GM18499 (cell line): Measurements from ENCODE around the gene PTPRQ.

Experiments
- ATAC-seq: cut with Tn5 transposase; IDR thresholded peaks from one replicate; pipeline ENCODE4 v1.9.1; 2021; ENCODE audit warnings: moderate number of reproducible peaks; ENCODE audit not compliant: insufficient read depth, unreplicated experiment

The PTPRQ gene, protein sequence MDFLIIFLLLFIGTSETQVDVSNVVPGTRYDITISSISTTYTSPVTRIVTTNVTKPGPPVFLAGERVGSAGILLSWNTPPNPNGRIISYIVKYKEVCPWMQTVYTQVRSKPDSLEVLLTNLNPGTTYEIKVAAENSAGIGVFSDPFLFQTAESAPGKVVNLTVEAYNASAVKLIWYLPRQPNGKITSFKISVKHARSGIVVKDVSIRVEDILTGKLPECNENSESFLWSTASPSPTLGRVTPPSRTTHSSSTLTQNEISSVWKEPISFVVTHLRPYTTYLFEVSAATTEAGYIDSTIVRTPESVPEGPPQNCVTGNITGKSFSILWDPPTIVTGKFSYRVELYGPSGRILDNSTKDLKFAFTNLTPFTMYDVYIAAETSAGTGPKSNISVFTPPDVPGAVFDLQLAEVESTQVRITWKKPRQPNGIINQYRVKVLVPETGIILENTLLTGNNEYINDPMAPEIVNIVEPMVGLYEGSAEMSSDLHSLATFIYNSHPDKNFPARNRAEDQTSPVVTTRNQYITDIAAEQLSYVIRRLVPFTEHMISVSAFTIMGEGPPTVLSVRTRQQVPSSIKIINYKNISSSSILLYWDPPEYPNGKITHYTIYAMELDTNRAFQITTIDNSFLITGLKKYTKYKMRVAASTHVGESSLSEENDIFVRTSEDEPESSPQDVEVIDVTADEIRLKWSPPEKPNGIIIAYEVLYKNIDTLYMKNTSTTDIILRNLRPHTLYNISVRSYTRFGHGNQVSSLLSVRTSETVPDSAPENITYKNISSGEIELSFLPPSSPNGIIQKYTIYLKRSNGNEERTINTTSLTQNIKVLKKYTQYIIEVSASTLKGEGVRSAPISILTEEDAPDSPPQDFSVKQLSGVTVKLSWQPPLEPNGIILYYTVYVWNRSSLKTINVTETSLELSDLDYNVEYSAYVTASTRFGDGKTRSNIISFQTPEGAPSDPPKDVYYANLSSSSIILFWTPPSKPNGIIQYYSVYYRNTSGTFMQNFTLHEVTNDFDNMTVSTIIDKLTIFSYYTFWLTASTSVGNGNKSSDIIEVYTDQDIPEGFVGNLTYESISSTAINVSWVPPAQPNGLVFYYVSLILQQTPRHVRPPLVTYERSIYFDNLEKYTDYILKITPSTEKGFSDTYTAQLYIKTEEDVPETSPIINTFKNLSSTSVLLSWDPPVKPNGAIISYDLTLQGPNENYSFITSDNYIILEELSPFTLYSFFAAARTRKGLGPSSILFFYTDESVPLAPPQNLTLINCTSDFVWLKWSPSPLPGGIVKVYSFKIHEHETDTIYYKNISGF (N-terminal part only)

DNA sequence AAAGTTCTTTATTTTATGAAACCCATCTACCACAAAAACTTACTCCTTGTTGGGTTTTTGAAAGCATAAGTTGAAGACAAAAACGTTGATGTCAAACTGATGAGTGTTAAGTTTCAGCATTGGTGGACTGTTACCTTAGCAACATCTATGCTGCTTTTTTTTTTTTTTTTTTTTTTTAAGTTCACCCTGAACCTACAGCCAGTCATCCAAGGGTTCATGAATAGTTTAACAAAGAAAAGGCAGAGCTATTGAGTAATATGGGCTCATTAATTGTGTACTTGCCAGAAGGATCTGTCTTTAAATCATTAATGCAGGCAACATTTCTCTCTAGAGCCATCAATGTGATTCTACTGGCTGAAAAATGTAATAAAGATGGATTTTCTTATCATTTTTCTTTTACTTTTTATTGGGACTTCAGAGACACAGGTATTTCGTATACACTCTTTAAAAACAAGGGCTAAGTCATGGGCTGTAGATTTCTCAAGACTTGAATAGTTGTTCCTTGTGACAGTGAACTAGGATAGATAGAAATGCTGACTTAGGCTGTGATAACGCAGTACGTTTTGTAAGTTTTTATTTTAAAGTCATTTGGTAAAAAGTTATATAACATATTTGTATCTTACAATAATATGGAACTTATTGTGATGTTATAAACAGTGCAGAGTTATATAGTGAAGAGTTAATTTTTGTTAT lies at the start of gene PTPRQ:
Gene PTPRQ (plus strand): TSS at position 262 of the 693 bp plus-strand sequence. CDS start 111 bp downstream, at position 373.
- no peak for ATAC-seq

DNA sequence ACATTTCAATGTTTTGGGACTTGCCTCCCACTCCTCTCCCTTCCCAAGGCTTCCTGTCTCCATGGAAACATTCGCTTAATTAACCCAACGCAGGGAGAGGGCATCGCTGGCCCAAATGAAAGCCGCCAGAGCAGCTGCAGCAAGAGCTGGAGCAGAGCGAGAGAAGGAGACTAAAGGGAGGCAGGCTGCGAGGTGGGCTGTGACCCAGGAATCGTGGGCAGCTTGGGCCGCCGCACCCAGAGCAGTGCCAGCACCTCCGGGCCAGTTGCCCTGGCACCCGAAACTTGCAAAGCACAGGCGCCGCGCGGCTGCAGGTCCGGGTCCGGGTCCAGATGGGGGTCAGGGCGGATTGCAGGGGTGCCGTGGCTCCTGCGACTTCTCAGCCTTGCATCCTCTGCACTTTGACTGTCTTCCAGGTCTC lies 43.5 kb upstream of the PTPRQ start:
- no peak for ATAC-seq

DNA sequence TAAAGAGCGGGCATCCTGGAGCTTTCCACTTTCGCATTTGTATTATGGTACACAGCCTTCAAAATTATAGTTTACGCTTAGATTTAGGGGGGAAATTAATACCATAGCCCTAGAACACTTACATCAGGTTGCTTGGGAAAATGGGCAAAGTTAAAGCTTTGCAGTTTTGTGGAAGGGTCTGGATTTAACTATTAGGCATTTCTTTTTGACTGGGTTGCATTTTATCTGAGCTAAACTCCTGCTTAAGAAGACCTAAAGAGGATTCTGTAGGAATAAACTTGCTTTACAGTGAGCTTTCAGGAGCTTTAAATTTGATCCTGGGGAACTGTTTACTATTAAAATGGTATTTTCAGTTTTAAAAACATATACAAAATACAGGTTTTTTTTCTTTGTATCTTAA lies 42.8 kb upstream of the PTPRQ start:
- no peak for ATAC-seq

DNA sequence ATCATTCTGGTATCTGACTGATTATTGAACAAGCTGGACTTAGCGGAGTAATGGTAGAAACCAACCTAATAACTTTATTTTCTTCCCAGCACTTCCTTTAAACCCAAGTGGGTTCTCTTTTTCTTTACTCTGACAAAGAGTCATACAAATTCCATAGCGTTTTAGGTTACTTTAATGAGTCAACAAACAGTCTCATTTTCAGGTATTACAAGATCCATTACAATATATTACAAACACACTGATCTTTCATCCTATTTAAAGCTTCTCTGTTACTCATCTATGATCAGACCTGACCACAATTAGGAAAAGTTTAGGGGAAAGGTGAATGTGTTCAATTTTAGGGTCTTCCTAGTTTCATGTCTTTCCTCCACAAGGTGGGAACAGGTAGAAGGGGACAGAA lies 39.4 kb upstream of the PTPRQ start:
- no peak for ATAC-seq

DNA sequence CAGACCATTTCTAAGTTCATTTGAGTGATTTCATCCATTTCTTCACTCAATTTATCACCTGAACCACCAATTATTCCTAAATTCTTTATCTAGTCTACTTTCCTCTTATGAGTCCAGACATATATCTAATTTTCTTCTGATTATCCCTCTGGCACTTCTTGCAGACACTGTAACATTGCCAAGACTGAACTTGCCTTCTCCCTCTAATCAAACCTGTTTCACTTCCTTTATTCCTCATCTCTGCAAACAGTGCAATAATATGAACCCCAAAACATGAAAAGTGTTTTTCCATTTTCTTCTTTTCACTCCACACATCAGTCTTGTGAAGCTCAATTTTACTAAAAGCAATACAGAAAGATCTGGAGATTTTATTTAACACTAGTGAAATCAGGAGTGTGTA lies 37.8 kb upstream of the PTPRQ start:
- no peak for ATAC-seq

DNA sequence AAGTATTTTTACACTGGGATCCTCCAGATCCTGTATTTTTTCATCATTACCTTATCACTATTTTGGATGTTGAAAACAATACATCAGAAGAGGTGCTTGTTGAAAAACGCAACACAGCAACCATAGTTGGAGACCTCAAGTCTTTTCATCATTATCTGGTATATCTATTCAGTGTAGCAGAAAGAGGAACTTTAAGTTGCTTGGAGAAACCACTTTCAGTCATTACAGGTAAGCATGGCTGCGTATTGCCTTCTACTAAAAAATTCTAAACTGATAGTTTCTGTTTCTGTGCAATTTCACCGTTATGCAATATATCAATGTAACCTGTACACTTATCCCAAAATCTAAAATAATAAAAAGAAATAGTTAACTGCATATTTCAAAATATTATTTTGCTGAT lies 32.2 kb upstream of the PTPRQ start:
- ATAC-seq, result no peak

DNA sequence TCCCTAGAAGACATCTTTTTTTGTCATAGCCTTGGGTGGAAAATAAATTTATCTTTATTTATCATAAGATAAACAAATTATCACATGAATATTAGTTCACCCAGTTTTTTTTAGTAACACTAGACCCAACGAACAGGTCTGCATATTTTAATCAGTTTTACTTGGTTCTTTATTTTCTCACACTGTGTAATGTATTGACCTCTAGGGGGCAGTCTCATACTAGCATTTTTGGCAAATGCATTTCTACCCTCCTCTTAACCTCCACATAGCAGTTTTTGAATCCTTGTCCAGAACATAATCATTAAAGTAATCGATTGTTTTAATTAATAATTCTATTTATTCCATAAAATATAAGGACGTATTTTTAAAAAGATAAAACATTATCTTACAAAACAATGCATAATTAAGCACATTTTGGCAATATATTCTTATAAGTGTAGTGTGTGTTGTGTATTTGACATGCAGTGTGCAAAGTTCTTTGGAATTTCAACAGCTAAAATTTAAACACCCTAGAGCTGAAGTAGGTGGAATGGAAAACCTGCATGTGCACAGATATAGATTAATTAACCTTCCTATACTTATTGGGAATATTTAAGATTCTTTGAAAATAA lies 31.6 kb upstream of the PTPRQ start:
- ATAC-seq, result no peak

DNA sequence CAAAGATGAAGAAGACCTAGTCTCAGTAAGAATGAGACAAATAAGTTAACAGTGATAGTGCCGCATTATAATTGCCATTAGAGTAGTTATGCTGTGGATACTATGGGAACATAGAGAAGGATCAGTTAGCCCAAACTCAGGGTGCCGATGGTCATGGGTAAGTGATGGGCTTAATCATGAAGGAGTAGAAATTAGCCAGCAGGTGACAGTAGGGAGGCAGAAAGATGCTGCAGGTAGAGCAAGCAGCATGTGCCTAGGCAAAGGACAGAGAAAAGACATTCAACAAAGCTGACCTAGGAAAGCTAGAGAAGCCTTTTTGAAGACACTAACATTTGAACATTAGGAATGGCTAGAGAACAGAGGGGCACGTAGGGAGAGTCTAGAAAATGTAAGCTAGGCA lies 30.6 kb upstream of the PTPRQ start:
- ATAC-seq, result no peak

DNA sequence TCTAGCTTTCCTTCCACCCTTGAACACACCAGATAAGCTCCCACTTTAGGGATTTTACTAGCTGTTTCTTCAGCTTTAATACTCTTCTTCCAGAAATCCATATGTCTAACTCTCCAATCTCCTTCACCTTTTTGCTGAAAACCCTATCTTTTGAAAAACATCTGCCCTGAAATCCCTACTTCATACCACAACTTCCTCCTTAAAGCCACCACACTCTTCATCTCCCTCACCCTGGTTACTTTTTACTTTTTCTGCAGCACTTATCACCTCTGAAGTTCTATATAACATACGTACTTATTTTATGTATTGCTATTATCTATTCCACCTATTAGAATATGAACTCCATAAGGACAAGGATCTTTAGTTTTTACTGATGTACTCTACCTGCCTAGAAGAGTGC lies 28.6 kb upstream of the PTPRQ start:
- ATAC-seq, result no peak

DNA sequence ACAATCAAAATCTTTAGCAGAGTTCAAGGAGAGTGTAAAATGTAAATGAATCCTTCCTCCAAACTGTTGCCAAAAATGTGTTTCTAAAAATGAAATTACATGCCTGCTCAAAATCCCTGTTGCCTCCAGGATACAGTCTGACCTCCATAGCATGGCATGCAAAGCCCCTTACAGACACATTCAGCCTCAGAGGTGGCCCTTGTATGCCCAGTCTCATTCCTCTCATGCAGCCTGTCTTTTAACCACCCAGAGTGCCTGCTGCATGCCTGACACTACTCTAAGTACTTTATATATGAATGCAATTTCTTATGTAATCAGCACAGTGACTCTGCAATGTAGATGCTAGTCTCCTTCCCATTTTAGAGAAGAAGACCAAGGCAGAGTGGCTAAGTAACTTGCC lies 24.4 kb upstream of the PTPRQ start:
- no peak for ATAC-seq

DNA sequence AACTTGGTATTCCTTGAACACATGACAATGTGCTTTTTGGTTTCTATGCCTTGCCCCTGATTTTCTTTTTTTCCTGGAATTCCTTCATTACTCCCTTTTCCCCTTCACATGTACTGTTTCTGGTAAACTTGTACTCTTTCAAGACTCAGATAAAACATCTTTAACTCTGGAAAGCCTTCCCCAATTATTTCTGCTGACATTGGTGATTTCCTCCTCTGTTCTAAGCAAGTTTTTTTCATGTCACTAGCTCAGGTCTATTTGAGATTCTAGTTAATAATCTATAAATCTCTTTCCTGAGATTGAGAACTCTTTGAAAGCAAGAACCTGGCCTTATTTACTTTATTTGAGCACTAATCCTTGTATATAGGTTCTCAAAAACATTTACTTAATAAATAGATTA lies 24.0 kb upstream of the PTPRQ start:
- ATAC-seq, result no peak

DNA sequence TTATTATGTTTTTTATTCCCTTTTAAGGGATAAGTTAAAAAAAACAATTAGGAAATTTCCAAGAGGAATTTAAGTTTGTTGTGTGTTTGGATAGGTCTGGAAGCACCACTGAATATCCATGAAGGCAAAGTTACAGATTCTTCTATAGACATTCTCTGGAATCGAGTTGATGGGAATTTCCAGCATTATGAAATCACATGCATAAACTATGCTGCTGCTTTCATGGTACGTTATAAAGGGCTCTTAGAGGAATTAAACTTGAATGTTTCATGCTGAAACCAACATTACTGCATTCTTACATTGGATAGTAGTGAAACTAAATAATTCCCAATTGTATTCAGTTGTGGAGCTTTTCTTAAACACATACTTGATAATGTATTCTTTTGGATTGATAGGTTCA lies 21.5 kb upstream of the PTPRQ start:
- no peak for ATAC-seq

DNA sequence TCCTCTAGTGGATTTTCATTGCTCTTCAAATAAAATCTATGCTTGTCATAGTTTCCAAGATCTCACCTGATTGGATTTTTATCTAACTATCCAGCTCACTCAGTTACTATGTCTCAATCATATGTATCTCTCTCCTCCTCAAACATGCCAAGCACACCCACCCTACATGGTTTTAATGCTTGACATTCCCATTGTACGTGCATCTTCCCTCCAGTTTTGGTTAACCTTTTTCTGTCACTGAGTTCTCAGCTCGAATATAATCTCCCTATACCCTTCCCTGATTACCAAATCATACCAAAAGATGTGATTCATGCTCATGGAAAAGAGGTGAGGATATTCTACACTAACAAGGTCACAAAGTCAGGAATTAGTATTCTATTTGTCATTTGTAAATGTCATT lies 12.0 kb upstream of the PTPRQ start:
- no peak for ATAC-seq

DNA sequence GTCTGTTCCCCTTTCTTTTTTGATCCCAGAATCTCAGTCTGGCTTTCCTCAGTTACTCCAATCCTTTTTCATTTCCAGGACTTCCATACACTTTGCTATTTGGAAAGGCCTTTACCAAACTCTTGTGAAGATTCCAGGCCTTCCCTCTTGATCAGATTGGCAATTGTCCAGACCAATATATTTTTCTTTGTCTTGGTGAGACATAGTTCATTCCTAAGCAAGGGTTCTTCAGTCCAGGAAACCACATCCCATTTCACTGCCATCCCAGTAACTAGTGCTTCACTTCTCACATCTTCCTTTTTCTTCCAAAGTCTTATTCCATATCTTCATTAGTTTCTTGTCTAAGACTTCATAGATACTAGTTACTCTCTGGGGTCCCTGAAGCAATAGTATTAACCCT lies 2.1 kb upstream of the PTPRQ start:
- ATAC-seq, result no peak

DNA sequence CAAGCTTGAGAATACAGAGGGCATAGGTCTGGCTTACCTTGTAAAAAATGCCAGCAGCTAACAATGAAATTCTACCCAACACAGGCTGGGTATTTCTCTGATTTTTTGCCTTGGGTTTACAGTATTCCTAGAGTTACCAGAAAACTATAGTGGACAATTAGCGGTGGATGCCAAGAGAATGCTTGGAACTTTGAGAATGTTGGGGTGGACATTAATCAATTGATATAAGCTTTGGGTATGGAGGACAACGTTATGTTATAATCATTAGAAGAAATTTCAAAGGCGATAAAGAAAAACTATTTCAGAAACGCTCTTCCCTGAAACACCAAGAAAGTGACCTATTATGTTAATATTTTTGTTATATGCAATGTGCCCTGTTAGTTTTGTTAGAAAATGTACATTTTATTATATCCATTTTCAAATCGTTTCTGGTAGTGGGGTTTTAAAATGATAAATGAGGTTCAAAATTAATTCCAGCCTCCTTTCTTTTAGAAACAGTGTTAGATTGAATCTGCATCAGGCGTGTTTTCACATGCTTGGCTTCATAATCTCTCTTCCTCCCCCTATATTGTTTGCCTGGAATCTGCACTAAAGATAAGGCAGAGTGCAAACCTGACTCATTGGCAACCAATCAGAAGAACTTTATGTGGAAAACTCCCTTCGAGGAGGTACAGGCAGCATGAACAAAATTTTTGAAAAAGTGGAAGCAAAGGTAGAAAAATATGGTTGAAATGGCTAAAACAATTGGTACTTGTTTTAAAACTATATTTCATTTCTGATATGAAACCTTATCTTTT lies 1.4 kb upstream of the PTPRQ start:
- ATAC-seq, result no peak

DNA sequence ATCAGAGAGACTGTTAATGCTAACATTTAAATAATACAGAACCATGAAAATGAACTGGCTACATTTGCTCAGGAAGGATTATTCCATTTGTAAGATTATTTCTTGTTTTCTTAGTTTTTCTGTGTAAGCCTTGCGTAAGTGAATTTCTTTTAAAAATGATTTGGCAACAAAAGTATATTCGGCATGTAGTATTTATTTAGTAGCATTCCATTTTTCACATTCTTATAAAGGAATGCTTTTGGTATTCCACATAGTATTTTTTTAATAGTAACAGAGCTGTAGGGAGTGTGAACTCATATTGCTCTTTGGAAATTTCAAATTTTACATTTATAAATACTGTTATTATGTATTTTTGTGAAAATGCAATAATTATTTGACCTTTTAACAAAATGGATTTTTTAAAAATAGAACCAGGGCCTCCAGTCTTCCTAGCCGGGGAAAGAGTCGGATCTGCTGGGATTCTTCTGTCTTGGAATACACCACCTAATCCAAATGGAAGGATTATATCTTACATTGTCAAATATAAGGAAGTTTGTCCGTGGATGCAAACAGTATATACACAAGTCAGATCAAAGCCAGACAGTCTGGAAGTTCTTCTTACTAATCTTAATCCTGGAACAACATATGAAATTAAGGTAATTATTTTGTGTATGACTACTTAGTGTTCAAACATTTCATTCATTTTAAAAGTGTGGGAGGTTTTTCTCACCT lies 1.2 kb downstream of the PTPRQ start:
- ATAC-seq, result no peak

DNA sequence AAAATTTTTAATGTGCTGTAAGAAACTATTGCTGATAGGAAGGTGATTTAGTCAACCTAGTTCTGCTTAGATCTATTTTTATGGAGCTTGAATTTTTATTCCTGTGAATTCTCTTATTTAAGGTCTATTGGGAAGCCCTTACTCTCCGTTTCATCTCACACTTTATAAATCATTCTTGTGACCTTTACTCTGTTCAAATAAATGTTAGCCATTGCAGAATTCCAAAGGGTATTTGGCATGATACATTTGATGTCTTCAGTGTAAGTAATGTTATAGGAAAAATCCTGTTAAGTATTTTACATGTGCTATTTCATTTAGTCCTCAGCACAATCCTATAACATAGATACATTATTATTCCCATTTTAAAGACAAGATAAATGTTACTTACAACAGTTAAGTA lies 12.5 kb downstream of the PTPRQ start:
- no peak for ATAC-seq

DNA sequence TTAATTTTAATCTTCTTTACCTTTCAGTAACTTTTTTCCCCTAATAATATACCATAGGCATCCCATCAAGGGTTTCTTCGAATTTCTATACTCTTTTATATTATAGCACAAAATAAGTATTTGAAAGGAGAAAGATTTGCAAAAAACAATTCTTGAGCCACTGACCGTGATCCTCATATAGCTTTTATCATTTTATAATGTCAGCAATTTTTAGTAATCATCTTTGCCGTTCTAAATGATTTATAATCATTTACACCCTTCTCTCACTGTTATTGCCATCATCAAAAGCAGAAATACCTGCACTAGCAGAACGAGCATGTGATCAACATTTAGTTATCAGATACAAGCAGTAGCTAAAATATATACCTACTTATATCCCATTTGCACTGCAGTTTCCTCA lies 16.9 kb downstream of the PTPRQ start:
- ATAC-seq, result no peak
